T-helper 2 cell treated with Interferon-gamma antibody and Interleukin-4, amounts not matched to agents 5 μg/mL and 100 μg/mL, for 36 hours (primary cell): ENCODE data around the gene WNT4.

Experiments used
- DNase-seq: peaks from one replicate; pipeline ENCODE4 v3.0.0; 2021; ENCODE audit warnings: low spot score
- H3K27ac Mint-ChIP-seq: one replicate; pipeline ENCODE4 v1.8.0; 2021; ENCODE audit warnings: mild to moderate bottlenecking, mixed read lengths
- H3K27me3 Mint-ChIP-seq: one replicate; pipeline ENCODE4 v1.8.0; 2021; ENCODE audit warnings: low read depth, mixed read lengths
- H3K36me3 Mint-ChIP-seq: one replicate; pipeline ENCODE4 v1.8.0; 2021; ENCODE audit warnings: low read depth, mixed read lengths
- H3K4me1 Mint-ChIP-seq: one replicate; pipeline ENCODE4 v1.8.0; 2021; ENCODE audit warnings: low read depth, mixed read lengths
- H3K4me3 Mint-ChIP-seq: one replicate; pipeline ENCODE4 v1.8.0; 2022; ENCODE audit warnings: mild to moderate bottlenecking, moderate library complexity, mixed read lengths
- H3K9me3 Mint-ChIP-seq: one replicate; pipeline ENCODE4 v1.8.0; 2021; ENCODE audit warnings: mixed read lengths

Gene WNT4

GRCh38 chr1:22118291-22118992, 24.5 kb downstream of the WNT4 start:
- Mint-ChIP-seq H3K27me3 (no peaks in the 10 kb centered on the region), H3K9me3 (no peaks in the 10 kb centered on the region), H3K4me1 (peaks cover 3% of the 10 kb centered on the region), H3K27ac (no peak overlapping the region), H3K4me3 (no peak overlapping the region), H3K36me3 (peaks cover 10% of the 10 kb centered on the region)
- no peak for DNase-seq

GRCh38 chr1:22117851-22118250, 25.0 kb downstream of the WNT4 start:
- no peak overlapping the region for H3K27ac Mint-ChIP-seq
- peaks cover 15% of the 10 kb centered on the region for H3K36me3 Mint-ChIP-seq
- no peak overlapping the region for H3K4me3 Mint-ChIP-seq
- H3K4me1 Mint-ChIP-seq, result peaks cover 3% of the 10 kb centered on the region
- H3K27me3 Mint-ChIP-seq, result no peaks in the 10 kb centered on the region
- no peak for DNase-seq
- H3K9me3 Mint-ChIP-seq, result no peaks in the 10 kb centered on the region

GRCh38 chr1:22117238-22117637, 25.7 kb downstream of the WNT4 start:
- no peak overlapping the region for H3K27ac Mint-ChIP-seq

GRCh38 chr1:22115286-22115685, 27.6 kb downstream of the WNT4 start:
- Mint-ChIP-seq H3K4me1 (peaks cover 5% of the 10 kb centered on the region), H3K27me3 (no peaks in the 10 kb centered on the region), H3K27ac (peak overlapping the region; percentile 0), H3K4me3 (no peak overlapping the region), H3K36me3 (peaks cover 19% of the 10 kb centered on the region), H3K9me3 (no peaks in the 10 kb centered on the region)
- DNase-seq, result no peak

More at GRCh38 chr1:22117238-22117637, 25.7 kb downstream of the WNT4 start:
- H3K27me3 Mint-ChIP-seq, result no peaks in the 10 kb centered on the region
- H3K36me3 Mint-ChIP-seq, result peaks cover 17% of the 10 kb centered on the region
- H3K9me3 Mint-ChIP-seq, result no peaks in the 10 kb centered on the region
- no peak overlapping the region for H3K4me3 Mint-ChIP-seq
- peaks cover 3% of the 10 kb centered on the region for H3K4me1 Mint-ChIP-seq
- DNase-seq, result no peak

GRCh38 chr1:22114083-22115012, 28.5 kb downstream of the WNT4 start:
- peaks cover 5% of the 10 kb centered on the region for H3K4me1 Mint-ChIP-seq
- no peak for DNase-seq
- peaks cover 17% of the 10 kb centered on the region for H3K36me3 Mint-ChIP-seq
- H3K27me3 Mint-ChIP-seq, result no peaks in the 10 kb centered on the region
- H3K9me3 Mint-ChIP-seq, result no peaks in the 10 kb centered on the region
- peak overlapping the region; percentile 37 for H3K27ac Mint-ChIP-seq
- no peak overlapping the region for H3K4me3 Mint-ChIP-seq

- no peaks in the 10 kb centered on the region for H3K9me3 Mint-ChIP-seq
- peaks cover 6% of the 10 kb centered on the region for H3K4me1 Mint-ChIP-seq
- no peak overlapping the region for H3K27ac Mint-ChIP-seq
- no peaks in the 10 kb centered on the region for H3K27me3 Mint-ChIP-seq
- no peak overlapping the region for H3K4me3 Mint-ChIP-seq
- peaks cover 28% of the 10 kb centered on the region for H3K36me3 Mint-ChIP-seq
- no peak for DNase-seq
Observed at GRCh38 chr1:22112554-22112953, 30.3 kb downstream of the WNT4 start.

GRCh38 chr1:22111620-22112019, 31.3 kb downstream of the WNT4 start:
- Mint-ChIP-seq H3K27me3 (no peaks in the 10 kb centered on the region), H3K4me3 (no peak overlapping the region), H3K4me1 (peaks cover 9% of the 10 kb centered on the region), H3K27ac (no peak overlapping the region), H3K36me3 (peaks cover 31% of the 10 kb centered on the region), H3K9me3 (no peaks in the 10 kb centered on the region)
- DNase-seq, result no peak

- Mint-ChIP-seq H3K27me3 (no peaks in the 10 kb centered on the region), H3K9me3 (no peaks in the 10 kb centered on the region), H3K36me3 (peaks cover 36% of the 10 kb centered on the region), H3K4me1 (peaks cover 9% of the 10 kb centered on the region), H3K27ac (no peak overlapping the region), H3K4me3 (no peak overlapping the region)
- no peak for DNase-seq
Observed at GRCh38 chr1:22111115-22111514, 31.8 kb downstream of the WNT4 start.

GRCh38 chr1:22110016-22110415, 32.9 kb downstream of the WNT4 start:
- no peaks in the 10 kb centered on the region for H3K9me3 Mint-ChIP-seq
- no peak overlapping the region for H3K4me3 Mint-ChIP-seq
- peaks cover 14% of the 10 kb centered on the region for H3K4me1 Mint-ChIP-seq
- no peak for DNase-seq
- H3K36me3 Mint-ChIP-seq, result peaks cover 44% of the 10 kb centered on the region
- H3K27me3 Mint-ChIP-seq, result no peaks in the 10 kb centered on the region
- H3K27ac Mint-ChIP-seq, result no peak overlapping the region

- Mint-ChIP-seq H3K36me3 (peaks cover 47% of the 10 kb centered on the region), H3K27ac (no peak overlapping the region), H3K4me3 (no peak overlapping the region), H3K9me3 (no peaks in the 10 kb centered on the region), H3K4me1 (peaks cover 29% of the 10 kb centered on the region), H3K27me3 (no peaks in the 10 kb centered on the region)
- DNase-seq, result no peak
Observed at GRCh38 chr1:22108339-22109105, 34.4 kb downstream of the WNT4 start.

- Mint-ChIP-seq H3K9me3 (no peaks in the 10 kb centered on the region), H3K4me1 (peaks cover 42% of the 10 kb centered on the region), H3K4me3 (no peak overlapping the region), H3K27me3 (no peaks in the 10 kb centered on the region), H3K36me3 (peaks cover 50% of the 10 kb centered on the region), H3K27ac (no peak overlapping the region)
- no peak for DNase-seq
Observed at GRCh38 chr1:22107126-22107525, 35.8 kb downstream of the WNT4 start.

- peak overlapping the region; percentile 63 for H3K4me3 Mint-ChIP-seq
Observed at GRCh38 chr1:22105611-22106207, 37.2 kb downstream of the WNT4 start.

GRCh38 chr1:22104865-22105437, 37.9 kb downstream of the WNT4 start:
- H3K27me3 Mint-ChIP-seq, result no peaks in the 10 kb centered on the region
- H3K27ac Mint-ChIP-seq, result peak overlapping the region; percentile 89
- H3K4me1 Mint-ChIP-seq, result peaks cover 56% of the 10 kb centered on the region
- peaks cover 62% of the 10 kb centered on the region for H3K36me3 Mint-ChIP-seq
- no peaks in the 10 kb centered on the region for H3K9me3 Mint-ChIP-seq
- H3K4me3 Mint-ChIP-seq, result peak overlapping the region; percentile 63
- peak; percentile 25 for DNase-seq

More at GRCh38 chr1:22105611-22106207, 37.2 kb downstream of the WNT4 start:
- Mint-ChIP-seq H3K27me3 (no peaks in the 10 kb centered on the region), H3K36me3 (peaks cover 55% of the 10 kb centered on the region), H3K27ac (peak overlapping the region; percentile 89), H3K9me3 (no peaks in the 10 kb centered on the region), H3K4me1 (peaks cover 50% of the 10 kb centered on the region)
- DNase-seq, result peak; percentile 15
